Activated naive CD4-positive, alpha-beta T cell treated with anti-CD3 and anti-CD28 coated beads, Interleukin-2, amount 50 U/mL, for 72 hours (primary cell): Measurements from ENCODE around the gene SEPTIN1. TPM values are rescaled to one million over a fixed set of nuclear protein-coding genes. Genes with fewer than 3 reads are reported as not detected.

Source experiments
- ATAC-seq, 2 donors: fragments of 150-1000 bp; cut with Tn5 transposase; 2 replicates each; pipeline ENCODE4 v1.10.0; 2021; ENCODE audit warnings: mild to moderate bottlenecking in 2 of 2, moderate library complexity in 2 of 2
- DNase-seq, 2 donors: peaks; one replicate each; pipeline ENCODE4 v3.0.0; 2021 to 2022; ENCODE audit warnings: low spot score in 2 of 2
- H3K27ac Mint-ChIP-seq, 2 donors: one replicate each; pipeline ENCODE4 v1.8.0; 2022; ENCODE audit warnings: mild to moderate bottlenecking in 2 of 2, mixed read lengths in 2 of 2
- H3K36me3 Mint-ChIP-seq, 2 donors: one replicate each; pipeline ENCODE4 v1.8.0; 2022; ENCODE audit warnings: mixed read lengths in 2 of 2
- H3K9me3 Mint-ChIP-seq, 2 donors: one replicate each; pipeline ENCODE4 v1.8.0; 2022; ENCODE audit warnings: mixed read lengths in 2 of 2
- total RNA-seq, 2 donors: library from RNA; stranded (reverse); gene quantifications; one replicate each; pipeline ENCODE4 v1.2.3, GENCODE V29; 2022

Gene SEPTIN1
- total RNA-seq, 2 donors from 2014 or later: 161 to 208 TPM

- Mint-ChIP-seq H3K27ac (peak overlapping the region; percentile 88 to 96), H3K36me3 (peaks cover 16 to 17% of the 10 kb centered on the region in 2 donors), H3K9me3 (no peaks in the 10 kb centered on the region)
- no peak for DNase-seq
- no peak for ATAC-seq
Measured at GRCh38 chr16:30371248-30371816, 11.0 kb downstream of the SEPTIN1 start.

- Mint-ChIP-seq H3K9me3 (no peaks in the 10 kb centered on the region), H3K36me3 (peaks cover 16 to 18% of the 10 kb centered on the region in 2 donors), H3K27ac (peak within 1 kb of the TSS; percentile 88 to 96)
- ATAC-seq: peak; percentile 86
- peak; percentile 97 to 100 for DNase-seq
Measured at GRCh38 chr16:30370456-30371247, 11.7 kb downstream of the SEPTIN1 start, which contains the start of gene TBC1D10B. TSS of gene TBC1D10B (minus strand) at chr16:30370494. CDS start at chr16:30370183, 311 bp downstream.

GRCh38 chr16:30369938-30370455 lies 12.4 kb downstream of the SEPTIN1 start:
- DNase-seq (no peak), ATAC-seq (no peak)
- Mint-ChIP-seq H3K36me3 (peaks cover 16 to 24% of the 10 kb centered on the region in 2 donors), H3K27ac (peak overlapping the region in 1 of 2 donors; percentile 88), H3K9me3 (no peaks in the 10 kb centered on the region)

GRCh38 chr16:30369091-30369937 lies 13.0 kb downstream of the SEPTIN1 start:
- ATAC-seq (no peak), DNase-seq (peak in 1 of 2 donors; percentile 67)
- Mint-ChIP-seq H3K27ac (peak overlapping the region; percentile 65 to 84), H3K9me3 (no peaks in the 10 kb centered on the region), H3K36me3 (peaks cover 16 to 29% of the 10 kb centered on the region in 2 donors)

GRCh38 chr16:30368792-30369090 lies 13.6 kb downstream of the SEPTIN1 start:
- DNase-seq (peak in 1 of 2 donors; percentile 52), ATAC-seq (no peak)
- Mint-ChIP-seq H3K27ac (peak overlapping the region; percentile 65 to 84), H3K9me3 (no peaks in the 10 kb centered on the region), H3K36me3 (peaks cover 16 to 29% of the 10 kb centered on the region in 2 donors)

- no peak for DNase-seq
- peaks cover 16 to 29% of the 10 kb centered on the region in 2 donors for H3K36me3 Mint-ChIP-seq
- ATAC-seq: no peak
Measured at GRCh38 chr16:30368122-30368791, 14.1 kb downstream of the SEPTIN1 start.

GRCh38 chr16:30367349-30368009 lies 14.9 kb downstream of the SEPTIN1 start:
- peaks cover 17 to 29% of the 10 kb centered on the region in 2 donors for H3K36me3 Mint-ChIP-seq
- H3K27ac Mint-ChIP-seq: peak overlapping the region; percentile 65 to 84
- DNase-seq (no peak), ATAC-seq (no peak)
- H3K9me3 Mint-ChIP-seq: no peaks in the 10 kb centered on the region

More at GRCh38 chr16:30368122-30368791, 14.1 kb downstream of the SEPTIN1 start:
- no peaks in the 10 kb centered on the region for H3K9me3 Mint-ChIP-seq
- peak overlapping the region; percentile 65 to 84 for H3K27ac Mint-ChIP-seq

GRCh38 chr16:30366511-30366910 lies 15.8 kb downstream of the SEPTIN1 start:
- ATAC-seq: no peak
- H3K9me3 Mint-ChIP-seq: no peaks in the 10 kb centered on the region
- no peak overlapping the region for H3K27ac Mint-ChIP-seq
- peaks cover 22 to 29% of the 10 kb centered on the region in 2 donors for H3K36me3 Mint-ChIP-seq
- no peak for DNase-seq

- Mint-ChIP-seq H3K9me3 (no peaks in the 10 kb centered on the region), H3K27ac (no peak overlapping the region), H3K36me3 (peaks cover 22 to 29% of the 10 kb centered on the region in 2 donors)
- DNase-seq (no peak), ATAC-seq (no peak)
Measured at GRCh38 chr16:30365200-30365599, 17.2 kb downstream of the SEPTIN1 start.

GRCh38 chr16:30361180-30361579 lies 21.2 kb downstream of the SEPTIN1 start:
- ATAC-seq (no peak), DNase-seq (no peak)
- Mint-ChIP-seq H3K27ac (peak overlapping the region; percentile 50 to 52), H3K36me3 (peaks cover 6 to 12% of the 10 kb centered on the region in 2 donors), H3K9me3 (no peaks in the 10 kb centered on the region)

- peak overlapping the region; percentile 44 to 93 for H3K27ac Mint-ChIP-seq
- DNase-seq (no peak), ATAC-seq (no peak)
- H3K36me3 Mint-ChIP-seq: peaks cover 2 to 11% of the 10 kb centered on the region in 2 donors
- no peaks in the 10 kb centered on the region for H3K9me3 Mint-ChIP-seq
Measured at GRCh38 chr16:30359871-30360170, 22.5 kb downstream of the SEPTIN1 start.

GRCh38 chr16:30358990-30359870 lies 23.1 kb downstream of the SEPTIN1 start:
- ATAC-seq: no peak
- peak overlapping the region in 1 of 2 donors; percentile 44 for H3K27ac Mint-ChIP-seq
- peaks cover 5 to 11% of the 10 kb centered on the region in 2 donors for H3K36me3 Mint-ChIP-seq
- DNase-seq: no peak
- H3K9me3 Mint-ChIP-seq: no peaks in the 10 kb centered on the region

- Mint-ChIP-seq H3K36me3 (peaks cover 11 to 12% of the 10 kb centered on the region in 2 donors), H3K27ac (peak overlapping the region in 1 of 2 donors; percentile 35), H3K9me3 (no peaks in the 10 kb centered on the region)
- DNase-seq: no peak
- ATAC-seq: no peak
Measured at GRCh38 chr16:30358577-30358936, 23.8 kb downstream of the SEPTIN1 start.

- DNase-seq (no peak), ATAC-seq (no peak)
- peaks cover 11 to 14% of the 10 kb centered on the region in 2 donors for H3K36me3 Mint-ChIP-seq
- no peaks in the 10 kb centered on the region for H3K9me3 Mint-ChIP-seq
- peak overlapping the region; percentile 36 to 93 for H3K27ac Mint-ChIP-seq
Measured at GRCh38 chr16:30357715-30358576, 24.4 kb downstream of the SEPTIN1 start.
